Fibroblast of skin of scalp (primary cell): Measurements from ENCODE around the gene C17orf50. TPM values are rescaled to one million over a fixed set of nuclear protein-coding genes. Genes with fewer than 3 reads are reported as not detected.

ENCODE experiments used
- DNase-seq: peaks from one replicate; pipeline ENCODE4 v3.0.0-alpha.2; 2013
- polyA plus RNA-seq, 2 experiments: library from polyadenylated mRNA; unstranded; fragments of 120-200 nt; gene quantifications; one replicate each; pipeline ENCODE4 v1.2.1, GENCODE V29; 2013; ENCODE audit not compliant: insufficient read length in 2 of 2

C17orf50 gene
- not detected for polyA plus RNA-seq (2013, experiment 1 of 2; ENCODE audit: insufficient read length)
- not detected for polyA plus RNA-seq (2013, experiment 2 of 2; ENCODE audit: insufficient read length)

DNA sequence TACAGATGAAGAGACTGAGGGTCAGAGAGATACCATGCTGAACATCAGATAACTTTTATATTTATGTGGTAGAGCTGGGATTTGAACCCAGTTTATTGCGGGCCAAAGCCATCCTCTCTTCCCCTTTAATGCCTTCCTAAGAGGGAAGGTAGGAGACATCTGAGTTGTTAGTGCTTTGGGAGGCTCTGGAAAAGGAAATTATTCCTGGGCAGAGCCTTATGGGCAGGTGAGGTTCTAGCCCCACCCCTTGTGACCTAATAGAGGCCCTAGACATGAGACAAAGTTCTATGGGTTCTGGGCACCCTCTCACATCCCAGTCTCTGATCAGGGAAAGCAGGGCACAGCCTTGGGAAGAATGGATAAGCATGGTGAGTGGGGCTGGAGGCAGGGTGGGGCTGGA is at the start of gene C17orf50:
Gene C17orf50 (plus strand): TSS at position 301 of the 400 bp plus-strand sequence. CDS start 55 bp downstream, at position 356.
- no peak for DNase-seq

GRCh38 chr17:35710950-35711349 is 49.7 kb upstream of the C17orf50 start:
- DNase-seq, result no peak

DNA sequence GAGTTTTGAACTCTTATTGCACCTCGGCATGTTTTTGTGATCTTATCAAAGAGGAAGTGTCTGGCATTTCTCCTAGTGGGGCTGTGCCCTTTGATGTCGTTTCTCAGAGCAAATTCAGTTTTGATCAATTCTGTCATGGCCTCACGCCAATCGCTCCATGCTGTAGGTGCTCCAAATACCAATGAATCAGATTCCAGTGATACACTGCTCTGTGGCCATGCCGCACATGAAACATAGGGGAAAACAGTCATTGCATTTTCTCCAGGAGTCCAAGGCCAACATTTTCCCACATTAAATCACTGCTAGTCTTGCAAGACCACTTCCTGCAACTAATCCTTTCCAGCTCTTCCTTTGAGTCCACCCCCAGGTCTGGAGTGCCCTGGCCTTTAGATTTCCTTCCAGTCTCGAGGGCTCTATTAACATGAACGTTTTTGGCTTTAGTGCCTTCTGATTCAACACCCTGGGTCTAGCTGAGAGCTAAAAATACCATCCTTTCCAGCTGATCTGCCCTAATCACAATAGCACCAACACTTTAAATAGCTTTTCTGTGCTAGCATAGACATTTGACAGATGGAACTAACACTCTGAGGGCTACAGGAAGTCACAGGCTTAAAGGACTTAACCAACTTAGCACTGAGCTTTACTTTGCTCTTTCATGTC is 47.5 kb upstream of the C17orf50 start:
- peak; percentile 86 for DNase-seq

DNA sequence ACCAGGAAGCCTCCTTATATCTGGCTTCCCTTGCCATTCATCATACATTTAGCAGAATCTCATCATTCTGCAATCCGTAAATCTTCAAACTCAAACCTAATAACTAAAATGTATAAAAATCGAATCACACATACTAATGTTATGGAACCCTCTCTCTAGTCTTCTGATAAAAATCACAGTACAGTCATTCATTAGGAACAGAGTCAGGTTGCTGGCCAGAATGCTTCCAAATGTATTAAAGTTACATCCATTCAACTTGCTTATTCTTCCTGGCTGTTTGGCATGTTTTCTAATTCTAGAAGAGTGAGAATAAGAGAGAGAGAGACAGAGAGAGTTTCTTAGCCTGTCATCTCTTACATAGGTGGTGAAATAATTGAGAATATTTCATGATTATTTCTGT is 45.7 kb upstream of the C17orf50 start:
- no peak for DNase-seq

DNA sequence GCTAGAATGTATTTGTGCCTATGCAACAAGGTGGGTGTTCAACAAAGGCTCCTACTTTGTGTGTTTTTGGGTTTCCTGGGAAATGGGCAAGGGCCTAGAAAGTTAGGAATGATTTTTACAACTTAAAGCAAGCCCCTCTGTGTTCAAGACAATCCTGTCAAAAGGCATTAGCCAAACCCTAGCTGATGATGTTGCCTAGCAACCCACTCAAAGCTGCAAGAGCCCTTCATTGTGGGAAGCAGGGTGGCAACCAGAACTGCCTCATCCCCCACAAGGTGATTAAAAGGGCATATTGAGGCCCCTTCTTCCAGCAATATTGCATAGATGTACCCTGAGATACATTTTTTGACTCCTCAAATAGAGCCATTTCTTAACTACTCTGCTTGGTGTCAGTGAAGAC is 45.3 kb upstream of the C17orf50 start:
- DNase-seq, result no peak

- no peak for DNase-seq
Observed at GRCh38 chr17:35716173-35716572, 44.5 kb upstream of the C17orf50 start.

GRCh38 chr17:35716897-35717465 is 43.7 kb upstream of the C17orf50 start:
- DNase-seq, result no peak

- DNase-seq, result no peak
Observed at GRCh38 chr17:35717475-35717874, 43.2 kb upstream of the C17orf50 start.

DNA sequence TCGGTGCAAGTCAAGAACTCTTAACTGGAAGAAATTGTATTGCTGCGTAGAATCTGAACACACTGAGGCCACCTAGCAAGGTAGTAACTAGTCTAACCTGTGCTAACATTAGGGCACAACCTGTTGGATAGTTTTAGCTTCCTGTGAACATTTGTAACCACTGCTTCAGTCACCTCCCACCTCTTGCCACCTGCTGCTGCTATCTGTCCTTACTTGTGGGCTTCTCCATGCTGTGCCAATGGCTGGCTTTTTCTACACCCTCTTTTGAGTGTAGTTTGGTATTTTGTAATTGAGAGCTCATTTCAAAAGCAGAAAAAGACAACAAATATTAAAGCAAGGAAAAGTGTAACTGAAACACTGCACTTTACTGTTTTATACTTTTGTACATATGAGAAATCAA is 37.0 kb upstream of the C17orf50 start:
- DNase-seq, result no peak

DNA sequence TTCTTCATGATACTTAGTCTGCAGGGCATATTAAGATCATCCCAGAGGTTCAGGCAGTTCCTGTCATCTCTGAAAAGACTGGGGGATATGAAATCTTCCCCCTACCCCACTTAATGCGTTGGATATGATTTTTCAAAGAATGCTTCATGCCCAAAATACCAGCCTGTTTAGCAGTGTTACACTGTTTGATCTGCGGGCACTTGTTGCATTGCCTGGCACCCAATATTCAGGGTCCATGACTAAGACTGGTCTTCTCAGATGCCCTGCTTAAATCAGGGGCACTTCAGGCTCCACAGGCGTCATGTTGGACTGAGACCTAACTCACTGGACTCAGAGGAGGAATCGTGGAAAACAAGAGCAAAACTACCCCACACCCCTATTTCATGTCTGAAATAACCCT is 35.6 kb upstream of the C17orf50 start:
- no peak for DNase-seq

DNA sequence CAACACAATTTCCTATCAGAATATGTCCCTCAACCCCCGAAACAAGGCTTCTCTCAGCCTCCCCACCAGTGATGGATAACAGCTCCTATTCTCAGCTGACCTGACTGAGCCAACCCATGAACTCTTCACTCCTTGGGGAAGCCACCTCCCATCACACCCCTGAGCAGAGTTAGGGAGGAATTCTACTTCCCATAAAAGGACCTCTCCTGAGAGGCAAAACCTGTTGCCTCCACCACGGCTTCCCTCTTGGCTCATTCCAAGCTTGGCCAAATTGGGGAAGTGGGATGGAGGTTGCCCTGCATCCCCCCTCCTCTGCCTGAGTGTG is 34.9 kb upstream of the C17orf50 start:
- no peak for DNase-seq

GRCh38 chr17:35726127-35726952 is 34.3 kb upstream of the C17orf50 start:
- peak; percentile 98 for DNase-seq

DNA sequence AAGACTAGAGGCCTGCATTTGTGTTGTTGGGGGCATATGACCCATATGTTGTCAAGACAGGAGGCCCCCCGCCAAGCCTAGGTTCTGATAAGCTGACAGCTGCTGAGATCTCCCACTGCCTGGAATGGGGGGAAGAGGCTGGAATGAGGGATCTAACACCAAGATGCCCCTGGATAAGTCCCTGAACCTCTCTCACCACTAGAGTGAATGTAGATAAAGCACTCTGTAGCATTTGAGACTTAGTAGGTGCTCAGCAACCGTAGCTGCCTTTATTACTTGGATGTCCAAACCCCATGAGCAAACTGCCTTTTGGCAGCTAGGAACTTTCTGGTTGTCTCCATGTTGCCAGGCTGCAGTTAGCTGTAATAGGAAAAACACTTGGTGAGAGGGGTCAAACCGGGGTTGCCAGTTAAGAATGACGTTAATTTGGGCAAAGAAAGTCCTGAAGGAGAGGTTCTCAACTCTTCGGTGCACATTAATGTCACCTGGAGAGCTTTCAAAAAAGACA is 33.7 kb upstream of the C17orf50 start:
- DNase-seq, result no peak

DNA sequence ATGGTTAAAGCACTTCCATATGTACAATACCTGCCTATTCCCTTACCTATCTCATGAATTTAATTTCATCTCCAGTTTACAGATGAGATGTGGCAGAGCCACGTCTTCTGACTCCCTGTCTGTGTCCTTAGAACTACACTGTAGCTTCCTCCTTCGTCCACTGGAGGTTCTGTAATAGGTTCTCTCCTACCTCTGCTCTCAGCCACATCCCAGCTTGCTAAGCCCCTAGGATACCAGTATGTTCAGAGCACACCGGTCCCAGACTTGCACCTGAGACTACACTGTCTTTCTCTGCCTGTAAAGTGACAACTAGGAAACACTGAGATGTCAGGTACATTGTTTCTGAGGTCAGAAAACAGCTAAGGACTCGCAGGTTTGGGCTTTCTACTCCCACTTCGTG is 33.1 kb upstream of the C17orf50 start:
- DNase-seq, result no peak

DNA sequence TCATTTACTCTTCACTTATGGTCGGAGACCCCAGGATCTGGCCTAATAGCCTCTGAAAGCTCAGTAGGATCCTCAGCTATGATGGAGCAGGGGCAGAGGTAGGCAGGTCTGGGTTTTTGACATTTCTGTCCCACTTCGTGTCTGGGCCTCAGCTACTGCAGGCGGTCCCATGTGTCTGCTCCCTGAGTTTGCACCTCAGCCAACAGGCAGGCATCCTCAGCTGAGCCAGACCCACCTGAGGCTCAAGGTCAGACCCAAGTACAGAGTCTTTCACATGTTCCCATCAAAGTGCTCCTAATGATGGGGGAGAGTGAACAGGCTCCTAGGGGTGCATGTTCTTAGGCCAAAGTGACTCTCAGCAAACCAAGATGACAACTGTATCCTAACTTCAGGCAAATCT is 32.1 kb upstream of the C17orf50 start:
- no peak for DNase-seq

DNA sequence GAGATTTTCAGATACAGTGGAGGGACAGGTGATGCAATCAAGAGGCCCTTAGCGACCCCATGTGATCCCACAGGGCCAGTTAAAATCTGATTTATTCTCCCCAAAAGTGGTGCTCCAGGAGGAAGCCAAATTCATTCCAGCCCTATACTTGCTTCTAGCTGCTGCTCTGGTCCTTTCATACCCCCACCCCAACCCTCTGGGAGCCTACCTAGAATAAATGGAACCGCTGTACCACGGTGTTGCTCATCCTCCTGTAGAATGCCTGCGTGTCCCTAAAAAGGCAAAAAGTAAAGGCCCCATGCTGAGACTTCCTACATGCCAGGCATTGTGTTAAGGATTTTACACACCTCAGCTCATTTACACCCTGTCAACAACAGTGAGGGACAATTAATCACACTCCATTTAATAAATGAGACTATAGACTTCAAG is 31.3 kb upstream of the C17orf50 start:
- peak; percentile 20 for DNase-seq

- DNase-seq, result no peak
Observed at GRCh38 chr17:35730400-35731005, 30.2 kb upstream of the C17orf50 start.

GRCh38 chr17:35731239-35731916 is 29.3 kb upstream of the C17orf50 start, which contains the start of gene RASL10B:
Gene RASL10B (plus strand): TSS chr17:35731639. CDS start chr17:35735185, 3,546 bp downstream.
- DNase-seq, result peak; percentile 43

DNA sequence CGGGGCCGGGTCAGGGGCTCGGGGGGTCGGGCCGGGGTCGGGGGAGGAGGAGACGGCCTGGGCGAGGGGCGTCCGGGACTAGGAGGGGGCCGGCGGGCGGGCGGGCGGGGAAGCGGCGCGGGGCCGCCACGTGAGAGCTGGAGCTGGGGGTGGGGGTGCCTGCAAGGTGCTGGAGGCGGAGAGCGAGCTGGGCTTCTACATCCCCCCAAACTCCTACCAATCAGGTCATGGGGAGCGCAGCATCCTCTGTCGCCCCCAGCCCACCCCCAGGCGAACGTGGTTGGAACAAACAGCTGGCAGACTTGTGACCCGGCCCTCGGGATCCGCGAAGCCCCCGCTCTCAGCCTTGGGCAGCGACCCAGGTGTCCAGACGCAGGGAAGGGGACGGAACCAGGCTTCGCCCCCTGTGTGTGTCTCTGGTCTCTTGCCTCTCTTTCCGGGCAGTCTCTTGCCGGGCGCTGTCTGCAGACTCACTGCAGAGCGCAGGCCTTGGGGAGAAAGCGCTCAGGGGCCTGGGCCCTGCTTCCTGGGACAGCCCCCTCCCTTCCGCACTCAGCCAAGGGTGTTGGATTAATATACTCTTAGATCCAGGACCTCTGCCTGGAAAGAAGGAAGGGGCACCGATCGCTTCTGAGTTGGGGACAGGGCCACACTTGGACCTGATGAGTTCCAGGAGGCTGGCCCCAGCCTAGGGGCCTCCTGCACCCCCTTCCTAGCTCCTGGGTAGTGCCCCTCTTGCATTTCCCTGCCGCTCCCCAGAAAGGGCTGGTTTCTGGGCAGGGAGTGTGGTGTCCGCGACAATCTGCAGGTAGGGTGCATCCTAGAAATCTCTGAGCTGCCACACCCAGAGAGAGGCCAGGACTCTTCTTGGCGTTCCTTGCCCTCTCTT is 28.5 kb upstream of the C17orf50 start:
- no peak for DNase-seq

DNA sequence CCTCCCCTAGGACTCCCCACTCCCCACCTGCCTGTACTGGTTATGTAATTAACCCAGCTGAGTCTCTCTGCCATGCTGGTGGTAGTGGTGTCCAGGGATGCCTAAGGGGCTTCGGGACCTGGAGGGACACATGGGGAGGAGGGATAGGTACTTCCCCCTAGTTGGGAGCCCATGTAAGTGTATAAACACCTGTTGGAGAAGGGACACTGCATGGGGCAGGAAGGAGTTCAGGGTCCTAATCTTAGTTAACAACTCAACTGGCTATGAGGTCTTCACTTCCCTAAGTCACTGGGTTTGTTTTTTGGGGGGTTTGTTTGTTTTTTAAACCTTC is 27.9 kb upstream of the C17orf50 start:
- no peak for DNase-seq

GRCh38 chr17:35733366-35733765 is 27.3 kb upstream of the C17orf50 start:
- no peak for DNase-seq
